Stimulated activated CD8-positive, alpha-beta memory T cell treated with anti-CD3 and anti-CD28 coated beads, Interleukin-15, amount 100 ng/mL, for 1 hour (primary cell): ENCODE results near the gene MTCL1.

Source experiments
- DNase-seq: peaks from one replicate; pipeline ENCODE4 v3.0.0-alpha.2; 2020; ENCODE audit warnings: low read depth

MTCL1 gene

DNA sequence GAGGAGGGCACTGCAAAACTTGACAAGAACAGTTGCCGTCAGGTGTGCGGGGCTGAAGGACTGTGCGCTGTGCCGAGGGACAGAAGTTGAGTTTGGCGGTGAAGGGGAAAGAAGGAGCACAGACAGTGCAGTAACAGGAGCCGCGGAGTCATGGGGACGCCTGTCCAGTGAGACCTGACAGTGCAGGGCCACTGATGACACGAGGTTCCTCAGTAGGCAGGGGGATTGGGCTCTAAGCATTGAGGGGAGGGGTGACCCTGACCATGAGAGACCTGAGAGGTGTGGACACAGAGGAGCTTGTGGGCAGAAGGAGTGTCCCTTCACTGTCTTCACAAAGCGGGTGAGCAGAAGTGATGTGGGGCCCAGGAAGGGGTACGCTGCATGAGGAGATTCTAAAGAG lies 104.8 kb downstream of the MTCL1 start:
- no peak for DNase-seq

DNA sequence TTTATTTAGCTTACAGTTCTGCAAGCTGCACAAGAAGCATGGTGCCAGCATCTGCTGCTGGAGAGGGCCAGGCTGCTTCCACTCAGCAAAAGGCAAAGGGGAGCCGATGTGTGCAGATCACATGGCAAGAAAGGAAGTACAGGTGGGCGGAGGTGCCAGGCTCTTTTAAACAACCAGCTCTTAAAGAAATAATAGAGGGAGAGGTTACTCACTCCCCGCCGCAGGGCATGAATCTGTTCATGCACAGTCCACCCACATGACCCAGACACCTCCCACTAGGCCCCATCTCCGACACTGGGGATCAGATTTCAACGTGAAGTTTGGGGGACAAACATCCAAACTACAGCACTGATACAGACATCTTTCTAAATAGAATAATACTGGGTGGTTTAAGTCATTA lies 105.8 kb downstream of the MTCL1 start:
- no peak for DNase-seq

DNA sequence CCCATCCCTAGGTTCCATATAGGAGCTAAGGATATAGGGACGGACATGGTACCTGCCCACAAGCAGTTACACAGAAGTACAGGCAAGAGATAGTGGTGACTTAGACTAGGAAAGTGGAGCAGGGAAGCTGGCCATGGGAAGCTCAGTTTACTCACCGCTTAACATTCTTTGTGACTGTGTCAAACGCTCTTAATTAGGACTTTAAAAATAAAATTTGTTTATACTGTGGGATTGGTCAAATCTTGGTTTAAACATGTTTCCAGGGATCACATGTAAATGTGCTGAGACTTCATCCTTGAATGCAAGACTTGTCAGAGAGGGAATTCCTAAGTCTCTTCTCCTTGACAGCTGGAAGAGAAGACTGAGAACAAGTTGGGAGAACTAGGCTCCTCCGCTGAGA lies 107.3 kb downstream of the MTCL1 start:
- no peak for DNase-seq

DNA sequence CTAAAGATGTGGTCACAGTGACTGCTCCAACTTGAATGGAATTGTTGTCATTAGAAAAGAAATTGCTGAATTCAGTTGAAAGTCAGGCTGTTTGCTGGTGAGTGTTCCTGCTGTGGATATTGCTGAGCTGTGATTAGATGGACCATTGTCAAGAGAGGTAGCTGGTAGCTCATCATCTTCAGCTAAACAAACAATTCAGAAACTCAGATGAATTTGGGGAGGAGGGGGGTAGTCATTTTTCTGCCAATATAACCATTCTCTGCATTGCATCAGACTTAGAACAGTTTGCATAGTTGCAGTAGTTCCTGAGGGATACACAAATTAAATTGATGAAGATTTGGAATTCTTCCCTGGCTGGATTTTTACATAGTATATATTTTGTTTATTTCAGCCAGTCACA lies 108.3 kb downstream of the MTCL1 start:
- no peak for DNase-seq

DNA sequence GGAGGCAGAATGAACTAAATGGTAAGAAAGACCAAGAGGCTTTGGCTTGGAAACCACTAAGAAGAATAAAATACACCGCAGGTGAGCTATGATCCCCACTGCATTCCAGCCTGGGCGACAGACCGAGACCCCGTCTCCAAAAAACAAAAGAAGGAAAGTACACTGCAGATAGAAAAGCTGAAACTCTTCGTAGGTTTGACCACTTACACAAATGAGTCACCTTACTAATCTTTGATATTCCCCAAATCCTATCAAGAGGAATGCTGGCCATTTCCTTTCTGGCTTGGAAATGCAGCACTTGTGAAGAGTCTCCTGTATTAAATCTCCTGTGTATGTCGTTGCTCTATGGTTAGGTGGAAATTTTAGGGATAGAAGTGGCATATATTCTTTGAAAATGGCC lies 108.8 kb downstream of the MTCL1 start:
- DNase-seq = no peak

DNA sequence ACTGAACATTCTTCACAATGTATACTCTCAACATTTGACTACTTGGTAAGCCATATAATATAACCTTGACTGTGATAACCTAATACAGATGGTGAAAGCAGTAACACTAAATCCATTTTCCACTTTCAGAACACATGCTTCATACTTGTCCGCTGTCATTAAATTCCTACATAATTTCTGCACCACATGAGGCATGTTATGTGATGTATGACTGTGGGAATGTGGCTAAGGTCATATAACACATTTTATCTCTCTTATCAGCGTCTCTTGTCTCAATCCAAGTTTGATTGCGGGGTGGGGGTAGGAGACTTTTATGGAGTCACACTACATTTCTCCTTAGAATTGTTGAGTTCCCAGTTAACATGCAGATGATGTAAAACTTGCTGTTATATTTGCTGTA lies 110.9 kb downstream of the MTCL1 start:
- DNase-seq = no peak

DNA sequence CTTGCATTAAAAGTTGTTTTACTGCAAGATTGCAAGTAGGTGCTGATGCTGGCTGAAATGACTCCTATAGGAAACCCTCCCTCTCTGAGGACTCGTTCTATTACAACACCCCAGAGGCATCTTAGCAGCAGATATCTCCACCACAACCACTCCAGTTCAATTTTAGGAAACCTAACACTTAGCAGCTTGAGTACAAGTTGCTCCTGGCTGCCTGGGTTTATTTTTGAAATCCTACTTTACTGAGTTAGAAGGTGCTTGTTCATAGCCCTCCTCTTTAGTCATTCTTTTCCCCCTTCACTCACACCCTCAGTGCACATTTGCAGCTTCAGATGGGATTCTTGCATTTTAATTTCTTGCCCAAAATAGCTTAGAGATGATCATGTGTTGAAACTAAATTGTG lies 111.5 kb downstream of the MTCL1 start:
- DNase-seq = no peak

DNA sequence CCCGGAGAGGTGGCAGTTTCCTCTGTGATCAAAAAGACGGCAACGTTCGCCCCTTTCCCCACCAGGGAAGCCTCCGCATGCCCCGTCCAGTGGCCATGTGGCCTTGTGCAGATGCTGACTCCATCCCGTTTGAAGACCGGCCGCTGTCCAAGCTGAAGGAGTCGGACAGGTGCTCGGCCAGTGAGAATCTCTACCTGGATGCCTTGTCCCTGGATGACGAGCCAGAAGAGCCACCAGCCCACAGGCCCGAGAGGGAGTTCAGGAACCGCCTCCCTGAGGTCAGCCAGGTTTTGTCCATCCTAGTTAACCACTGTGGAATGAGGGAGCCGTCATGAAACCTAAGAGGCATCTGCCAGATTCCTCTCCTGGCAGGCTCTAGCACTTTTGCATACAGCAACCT lies 113.6 kb downstream of the MTCL1 start:
- no peak for DNase-seq

DNA sequence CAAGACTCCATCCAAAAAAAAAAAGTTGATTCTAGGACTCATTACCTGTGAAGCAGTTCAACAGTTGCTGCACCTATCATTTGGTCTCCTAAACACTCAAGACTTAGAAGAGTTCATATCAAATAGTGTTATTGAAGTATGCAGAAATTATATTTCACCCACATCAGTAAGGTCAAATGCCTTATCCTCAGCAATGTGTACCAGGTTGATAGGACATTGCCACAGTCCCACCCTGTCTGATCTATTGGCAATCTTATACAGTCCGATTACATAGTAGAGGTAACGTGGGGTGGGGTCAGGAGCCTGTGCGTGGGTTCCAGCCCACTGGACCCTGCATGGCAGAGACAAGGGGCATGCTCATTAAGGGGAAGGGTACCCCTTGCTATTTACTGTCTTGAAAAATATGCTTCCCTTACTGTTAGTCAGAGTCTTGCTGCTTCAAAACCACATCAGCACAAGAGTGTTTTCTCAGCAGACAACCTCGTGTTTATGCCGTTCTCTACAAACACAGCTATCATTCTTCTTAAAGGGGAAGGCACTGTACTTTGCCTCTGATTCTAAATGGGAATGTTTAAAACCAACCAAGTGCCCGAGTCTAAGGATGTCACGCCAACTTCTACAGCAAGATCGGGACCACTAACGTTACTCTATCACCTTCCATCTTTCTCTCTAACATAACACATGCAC lies 115.2 kb downstream of the MTCL1 start:
- DNase-seq = no peak

DNA sequence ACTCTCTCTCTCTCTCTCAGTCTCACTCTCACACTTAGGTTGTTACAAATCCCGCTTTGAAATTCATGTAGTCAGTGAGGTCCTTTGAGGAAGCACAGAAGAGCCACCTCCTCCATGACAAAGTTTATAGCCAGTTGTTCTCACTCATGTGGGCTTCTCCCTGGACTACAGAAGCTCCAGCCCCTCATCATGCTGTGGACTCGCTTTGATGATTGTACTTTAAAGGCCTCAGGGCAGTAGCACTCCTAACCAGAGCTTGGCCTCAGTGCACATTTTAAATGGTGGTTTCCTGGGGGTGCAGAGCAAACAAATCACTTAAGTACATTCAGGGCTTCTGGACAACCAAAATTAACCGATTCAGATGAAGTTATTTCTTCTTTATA lies 115.7 kb downstream of the MTCL1 start:
- DNase-seq = no peak

DNA sequence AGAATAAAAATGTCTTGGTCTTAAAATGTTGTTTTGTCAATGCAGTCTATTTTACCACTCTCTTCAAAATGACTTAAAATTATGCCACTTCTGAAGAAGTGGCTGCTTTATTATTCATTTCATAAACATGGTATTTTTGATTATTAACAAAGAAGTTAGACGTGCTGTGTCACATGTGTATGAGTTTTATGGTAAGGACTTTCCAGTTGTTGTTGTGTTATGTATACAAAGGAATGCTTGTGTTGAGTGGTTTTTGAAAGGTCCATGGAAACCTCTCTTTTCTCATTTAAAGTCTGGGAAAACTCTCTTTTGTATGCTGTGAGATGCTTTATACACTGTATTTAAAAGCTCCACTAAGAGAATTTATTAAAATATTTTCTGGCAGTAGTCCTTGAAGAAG lies 116.2 kb downstream of the MTCL1 start:
- no peak for DNase-seq

DNA sequence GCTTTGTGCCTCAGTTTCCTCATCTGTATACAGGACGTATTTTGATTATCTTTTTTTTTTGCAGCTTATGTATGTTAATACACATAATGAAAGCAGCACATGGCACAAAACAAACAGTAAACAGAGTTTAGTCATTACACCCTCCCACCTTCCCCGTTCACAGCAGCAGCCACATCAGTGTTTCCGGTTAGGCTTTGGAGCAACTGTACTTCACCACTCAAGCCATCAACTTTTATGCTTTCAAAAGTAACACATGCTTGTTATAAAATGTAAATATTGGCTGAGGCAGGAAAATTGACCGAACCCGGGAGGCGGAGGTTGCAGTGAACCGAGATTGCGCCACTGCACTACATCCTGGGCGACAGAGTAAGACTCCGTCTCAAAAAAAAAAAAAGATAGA lies 117.3 kb downstream of the MTCL1 start:
- DNase-seq = no peak

DNA sequence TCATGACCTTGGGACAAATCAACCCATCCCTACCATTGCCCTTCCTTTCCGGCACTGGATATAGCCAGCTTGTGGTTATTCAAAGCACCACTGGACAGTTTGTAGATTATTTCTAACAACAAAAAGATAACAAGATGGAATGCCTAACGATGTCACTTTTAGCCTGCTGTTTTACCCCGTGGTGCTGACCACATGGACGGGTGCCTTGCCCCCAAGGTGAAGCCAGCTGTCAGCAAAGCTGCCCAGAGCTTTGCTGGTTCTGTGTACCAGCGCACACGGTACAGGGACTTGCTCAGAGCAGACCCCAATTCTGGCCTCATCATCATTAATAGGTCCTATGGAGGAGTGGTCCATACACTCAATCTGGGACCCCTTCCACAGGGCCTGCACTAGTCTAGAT lies 118.2 kb downstream of the MTCL1 start:
- no peak for DNase-seq

DNA sequence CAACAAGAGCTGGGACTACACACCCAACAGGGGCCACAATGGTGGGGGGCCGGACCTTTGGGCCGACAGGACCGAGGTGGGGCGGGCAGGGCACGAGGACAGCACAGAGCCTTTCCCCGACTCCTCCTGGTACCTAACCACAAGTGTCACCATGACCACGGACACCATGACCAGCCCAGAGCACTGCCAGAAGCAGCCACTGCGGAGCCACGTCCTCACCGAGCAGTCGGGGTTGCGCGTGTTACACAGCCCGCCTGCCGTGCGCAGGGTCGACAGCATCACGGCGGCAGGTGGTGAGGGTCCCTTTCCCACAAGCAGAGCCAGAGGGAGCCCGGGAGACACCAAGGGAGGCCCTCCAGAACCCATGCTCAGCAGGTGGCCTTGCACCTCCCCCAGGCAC lies 119.5 kb downstream of the MTCL1 start:
- DNase-seq = no peak

DNA sequence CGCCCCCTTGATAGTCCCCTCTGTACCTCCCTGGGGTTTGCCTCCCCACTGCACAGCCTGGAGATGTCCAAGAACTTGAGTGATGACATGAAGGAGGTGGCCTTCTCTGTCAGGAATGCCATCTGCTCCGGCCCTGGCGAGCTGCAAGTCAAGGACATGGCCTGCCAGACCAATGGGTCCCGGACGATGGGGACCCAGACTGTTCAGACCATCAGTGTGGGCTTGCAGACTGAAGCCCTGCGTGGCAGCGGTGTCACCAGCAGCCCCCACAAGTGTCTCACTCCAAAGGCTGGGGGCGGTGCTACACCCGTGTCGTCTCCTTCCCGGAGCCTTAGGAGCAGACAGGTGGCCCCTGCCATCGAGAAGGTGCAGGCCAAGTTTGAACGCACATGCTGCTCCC lies 119.9 kb downstream of the MTCL1 start:
- no peak for DNase-seq

DNA sequence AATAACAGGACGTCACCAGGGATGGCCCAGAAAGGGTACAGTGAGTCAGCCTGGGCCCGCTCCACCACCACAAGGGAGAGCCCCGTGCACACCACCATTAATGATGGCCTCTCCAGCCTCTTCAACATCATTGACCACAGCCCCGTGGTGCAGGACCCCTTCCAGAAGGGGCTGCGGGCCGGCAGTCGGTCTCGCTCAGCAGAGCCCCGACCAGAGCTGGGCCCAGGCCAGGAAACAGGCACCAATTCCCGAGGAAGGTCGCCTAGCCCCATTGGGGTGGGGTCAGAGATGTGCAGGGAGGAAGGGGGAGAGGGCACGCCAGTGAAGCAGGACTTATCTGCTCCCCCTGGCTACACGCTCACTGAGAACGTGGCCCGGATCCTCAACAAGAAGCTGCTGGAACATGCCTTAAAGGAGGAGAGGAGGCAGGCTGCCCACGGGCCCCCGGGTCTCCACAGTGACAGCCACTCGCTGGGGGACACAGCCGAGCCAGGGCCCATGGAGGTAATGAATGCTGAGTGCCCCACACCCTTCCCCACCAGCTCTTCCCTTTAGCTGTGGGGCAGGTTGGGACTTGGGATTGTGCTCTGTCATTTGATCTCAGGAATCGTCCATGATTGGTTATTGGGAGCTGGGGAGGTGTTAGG lies 120.5 kb downstream of the MTCL1 start:
- DNase-seq = no peak

DNA sequence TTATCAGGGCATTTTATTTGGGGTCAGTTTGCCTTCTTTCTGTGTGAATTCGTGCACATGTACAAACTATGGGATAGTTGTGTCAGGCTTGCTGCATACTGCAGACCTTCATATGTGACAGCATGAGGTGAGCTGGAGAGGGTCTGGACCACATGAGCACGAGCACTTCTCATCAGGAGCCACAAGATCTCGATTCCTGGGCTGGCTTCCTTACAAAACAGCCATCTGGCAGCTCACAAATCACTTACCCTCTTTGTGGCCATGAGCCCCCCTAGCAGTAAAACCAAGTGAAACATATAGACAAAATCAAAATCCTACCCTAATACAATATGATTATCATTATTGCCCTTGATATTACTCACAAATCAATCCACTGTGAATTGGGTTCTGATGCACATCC lies 121.2 kb downstream of the MTCL1 start:
- no peak for DNase-seq

DNA sequence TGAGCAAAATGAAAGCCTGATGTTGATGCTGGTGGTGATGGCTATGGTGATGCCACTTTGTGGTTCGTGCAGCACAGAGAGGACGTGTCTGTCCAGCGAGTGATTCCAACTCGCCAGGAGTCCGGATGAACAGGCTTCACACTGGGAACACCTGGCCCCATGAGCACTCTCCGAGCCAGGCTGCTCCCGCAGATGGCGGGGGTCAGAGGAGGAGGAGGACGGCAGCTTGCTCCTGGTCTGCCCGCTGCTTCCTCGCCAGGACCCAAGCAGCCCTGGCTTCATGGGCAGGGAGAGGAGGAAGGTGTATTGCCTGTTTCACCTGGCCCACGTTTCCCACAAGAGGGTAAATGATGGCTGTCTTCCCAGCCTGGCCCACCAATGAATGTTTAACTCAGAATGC lies 121.6 kb downstream of the MTCL1 start:
- no peak for DNase-seq

DNA sequence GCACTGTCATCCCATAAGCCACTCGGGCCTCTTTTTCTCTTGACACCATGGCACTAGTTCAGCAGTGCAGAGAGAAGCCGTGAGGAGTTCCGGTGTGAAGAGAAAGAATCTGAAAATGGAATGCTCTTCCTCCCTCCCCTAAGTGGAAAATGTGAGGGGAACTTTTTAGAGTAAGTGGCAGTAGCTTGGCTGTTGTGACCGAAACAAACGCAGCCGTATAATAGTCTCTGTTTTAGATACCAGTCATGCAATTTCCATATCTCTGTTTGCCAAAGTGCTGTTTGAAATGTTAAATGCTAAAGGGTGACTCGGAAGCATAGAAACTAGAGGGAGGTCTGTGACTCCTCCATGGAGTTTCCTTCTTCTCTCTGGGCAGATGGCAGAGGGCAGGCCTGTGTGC lies 122.9 kb downstream of the MTCL1 start:
- DNase-seq = no peak

DNA sequence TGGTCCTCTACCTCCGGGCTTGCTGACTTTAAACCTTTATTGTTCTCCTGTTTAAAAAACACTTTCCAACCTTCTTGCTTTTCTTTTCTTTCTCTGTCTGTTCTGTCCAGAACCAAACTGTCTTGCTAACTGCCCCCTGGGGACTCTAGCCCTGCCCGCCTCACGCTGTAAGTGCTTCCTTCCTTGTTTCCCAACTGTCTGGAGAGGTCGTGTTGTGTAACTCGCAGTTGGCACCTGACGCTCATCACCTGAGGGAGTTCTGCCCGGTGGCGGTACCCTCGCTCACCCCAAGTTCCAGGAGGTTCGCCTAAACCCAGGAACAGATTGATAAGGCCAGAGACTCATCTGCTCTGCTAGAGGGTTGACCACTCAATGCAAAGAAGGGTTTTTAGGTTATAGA lies 123.4 kb downstream of the MTCL1 start:
- DNase-seq = no peak

DNA sequence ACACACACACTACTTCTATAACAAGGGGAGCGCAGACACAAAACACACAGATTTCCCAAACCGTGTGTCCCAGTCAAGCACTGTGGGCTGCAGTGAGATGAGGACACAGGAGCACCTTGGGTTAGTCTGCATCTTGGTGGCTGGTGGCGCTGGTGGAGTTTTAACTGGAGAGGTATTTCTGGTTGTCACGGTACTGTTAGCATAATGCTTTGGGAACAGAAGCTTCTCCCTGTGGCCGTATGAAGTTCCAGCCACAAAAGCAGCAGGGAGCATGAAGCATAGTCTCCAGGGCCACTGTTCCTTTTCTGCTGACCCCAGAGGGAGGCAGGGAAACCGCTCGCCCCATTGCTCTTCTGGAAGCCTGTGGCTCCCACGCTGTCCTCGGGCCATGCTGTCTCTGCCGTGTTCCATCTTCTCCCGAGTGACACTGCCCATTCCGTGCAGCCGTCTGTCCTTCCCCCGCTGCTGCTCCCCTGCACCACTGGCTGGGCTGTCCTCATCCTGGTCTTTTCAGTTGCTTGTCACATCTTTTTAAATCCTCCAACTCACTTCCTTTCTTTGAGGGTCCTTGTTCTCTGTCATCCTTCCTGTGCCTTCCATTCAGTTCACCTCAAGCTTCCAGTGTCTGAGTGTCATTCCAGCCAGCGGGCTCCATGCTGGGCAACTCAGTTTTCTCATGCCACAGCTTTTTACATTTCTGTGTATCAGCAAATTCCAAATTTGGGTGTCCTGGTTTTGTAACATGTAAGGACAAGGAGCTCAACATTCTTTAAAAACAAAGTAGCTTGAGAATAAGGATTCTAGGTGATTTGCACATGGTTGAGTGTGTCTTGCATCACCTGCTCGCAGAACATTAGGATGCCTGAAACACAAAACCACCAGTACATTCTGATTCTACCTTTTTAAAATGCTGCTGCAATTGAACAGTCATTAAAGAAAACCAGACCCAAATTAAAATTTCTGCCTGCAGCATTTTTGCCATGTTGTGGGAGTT lies 125.0 kb downstream of the MTCL1 start:
- no peak for DNase-seq

DNA sequence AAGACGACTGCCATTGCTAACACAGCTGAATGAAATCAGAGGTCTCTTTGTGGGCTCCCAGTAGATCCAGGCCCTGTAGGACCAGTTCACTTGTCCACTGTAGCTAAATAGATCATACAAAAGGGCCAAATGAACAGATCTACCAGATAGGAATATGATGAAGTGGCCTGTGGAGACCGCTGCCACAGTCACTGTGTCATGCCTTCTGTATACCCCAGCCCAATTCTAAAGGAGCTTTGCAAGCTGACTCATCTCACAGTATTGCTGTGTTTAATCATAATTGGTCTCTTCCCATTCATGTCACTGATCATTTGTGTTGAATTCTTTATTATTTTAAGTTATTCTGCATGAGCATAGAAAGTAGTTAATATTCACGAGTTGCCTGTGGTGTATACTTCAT lies 125.8 kb downstream of the MTCL1 start:
- no peak for DNase-seq

DNA sequence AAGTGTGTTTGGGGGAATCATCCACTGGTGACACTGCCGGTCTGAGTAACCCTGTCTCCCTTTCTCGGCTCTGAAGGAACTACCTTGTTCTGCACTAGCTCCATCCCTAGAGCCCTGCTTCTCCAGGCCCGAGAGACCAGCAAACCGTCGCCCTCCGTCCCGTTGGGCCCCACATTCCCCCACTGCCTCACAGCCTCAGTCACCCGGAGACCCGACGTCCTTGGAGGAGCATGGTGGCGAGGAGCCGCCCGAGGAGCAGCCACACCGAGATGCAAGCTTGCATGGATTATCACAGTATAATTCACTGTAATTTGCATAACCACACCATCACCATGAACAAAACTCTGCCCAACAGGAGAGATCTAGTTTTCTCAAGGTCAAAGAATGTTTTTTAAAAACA lies 126.2 kb downstream of the MTCL1 start:
- DNase-seq = no peak
